GM21390 (cell line): ENCODE measurements around the gene VWA8.

Experiments
- ATAC-seq: cut with Tn5 transposase; IDR thresholded peaks from one replicate; pipeline ENCODE4 v1.9.1; 2021; ENCODE audit not compliant: unreplicated experiment

VWA8 gene

GRCh38 chr13:41696163-41697003 is 264.5 kb downstream of the VWA8 start:
- no peak for ATAC-seq

DNA sequence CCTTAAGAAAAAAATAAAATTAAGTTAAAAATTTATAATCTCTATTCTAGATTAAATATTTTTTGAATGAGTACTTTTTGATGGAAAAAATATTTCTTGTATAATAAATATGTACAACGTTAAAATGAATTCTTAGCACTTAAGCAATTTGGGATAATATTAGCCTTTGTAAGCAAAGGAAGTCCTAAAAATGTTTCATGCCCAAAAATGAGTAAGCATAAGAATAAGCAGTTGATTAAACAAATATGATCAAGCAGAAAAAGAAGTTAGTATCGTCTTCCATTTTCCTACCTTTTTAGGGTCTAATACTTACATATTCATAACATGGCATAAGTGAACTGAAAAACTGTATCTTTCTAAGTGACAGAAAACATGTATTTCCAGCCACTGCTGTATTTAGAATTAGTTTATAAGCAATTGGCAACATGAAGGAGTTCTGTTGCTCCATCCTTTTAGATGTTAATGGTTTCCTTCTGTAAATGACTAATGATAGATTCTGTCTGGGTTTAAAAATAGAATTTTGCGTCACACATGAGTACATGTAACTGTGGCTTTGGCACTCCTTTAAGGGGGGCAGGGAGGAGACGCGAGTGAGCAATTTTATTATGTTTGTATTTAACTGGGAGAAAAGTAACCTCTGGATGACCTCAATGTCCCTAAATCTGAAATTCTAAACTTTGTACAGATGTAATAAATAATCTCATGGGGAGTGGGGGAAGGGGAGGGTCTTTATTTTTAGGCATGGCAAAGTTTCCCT is 266.2 kb downstream of the VWA8 start:
- no peak for ATAC-seq

GRCh38 chr13:41693434-41693833 is 267.5 kb downstream of the VWA8 start:
- no peak for ATAC-seq

DNA sequence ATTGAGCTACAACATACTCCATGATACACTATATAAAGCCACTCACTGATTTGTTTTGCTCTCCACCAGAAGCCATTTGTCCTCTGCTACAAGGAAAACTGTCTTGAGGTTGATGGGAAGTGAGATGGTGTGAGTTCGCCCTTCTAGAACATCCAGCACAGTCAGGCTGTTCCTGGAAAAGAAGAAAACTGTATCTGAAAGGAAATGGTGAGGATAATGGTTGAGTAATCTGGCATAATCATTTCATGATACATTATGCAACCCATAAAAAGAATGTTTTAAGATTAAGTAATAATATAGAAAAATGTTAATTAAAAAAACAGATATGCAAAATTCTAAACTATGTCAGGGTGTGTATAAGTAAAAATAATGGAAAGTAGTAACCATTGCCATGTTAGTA is 269.6 kb downstream of the VWA8 start:
- ATAC-seq = no peak

- no peak for ATAC-seq
Measured at GRCh38 chr13:41682766-41683165, 278.1 kb downstream of the VWA8 start.

- no peak for ATAC-seq
Measured at GRCh38 chr13:41682001-41682400, 278.9 kb downstream of the VWA8 start.

DNA sequence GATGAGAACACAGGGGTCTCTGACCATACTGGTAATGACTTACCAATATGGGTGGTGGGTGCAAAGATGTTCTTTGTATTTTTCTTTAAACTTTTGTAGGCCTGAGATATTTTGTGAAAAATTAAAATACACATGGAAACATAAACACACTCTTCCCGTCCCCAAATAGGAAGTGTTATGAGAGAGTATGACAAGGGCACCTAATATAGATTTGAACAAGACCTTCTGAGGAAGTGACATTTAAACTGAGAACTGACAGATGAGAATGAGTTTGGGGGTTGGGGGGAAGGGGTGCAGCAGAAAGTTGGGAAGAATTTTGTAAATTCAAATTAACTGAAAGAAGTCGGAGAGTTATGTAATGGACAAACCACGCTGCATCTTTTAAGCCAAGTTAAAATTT is 279.3 kb downstream of the VWA8 start:
- no peak for ATAC-seq

- no peak for ATAC-seq
Measured at GRCh38 chr13:41680900-41681299, 280.0 kb downstream of the VWA8 start.

DNA sequence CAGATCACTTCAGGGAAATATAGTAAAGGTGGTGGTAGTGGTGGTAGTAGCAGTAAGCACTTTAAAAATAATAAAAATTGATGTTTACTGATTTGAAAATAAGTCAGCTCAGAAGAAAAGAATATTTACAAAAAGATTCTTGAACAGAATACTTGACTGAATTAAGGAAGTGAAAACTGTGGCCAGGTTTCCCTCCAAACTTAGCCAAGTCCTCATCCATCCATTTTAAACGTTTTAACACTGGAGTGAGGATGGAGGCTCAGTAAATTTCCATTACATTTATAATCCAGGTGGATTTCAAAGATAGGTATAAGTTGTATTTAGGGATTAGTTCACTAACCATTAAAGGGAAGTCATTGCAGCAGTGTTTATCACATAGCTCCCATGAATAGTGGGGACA is 282.1 kb downstream of the VWA8 start:
- no peak for ATAC-seq

DNA sequence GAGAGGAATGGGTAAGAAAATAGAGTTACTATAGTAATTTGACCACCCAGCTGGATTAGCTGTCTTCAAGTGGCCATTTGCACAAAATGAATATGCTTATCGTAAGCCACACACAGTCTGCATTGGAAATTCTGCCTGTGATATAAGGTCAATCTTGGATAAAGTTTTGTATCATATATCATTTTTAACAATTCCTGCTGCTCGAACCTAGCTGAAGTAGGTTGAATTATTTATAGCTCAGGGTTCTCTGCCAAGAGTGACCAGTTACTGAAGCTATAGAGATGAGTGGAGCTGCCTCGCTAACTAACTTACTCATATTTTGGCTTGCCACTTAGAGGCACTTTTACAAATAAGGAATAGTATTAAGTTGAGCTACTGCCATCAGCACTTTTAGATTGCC is 282.7 kb downstream of the VWA8 start:
- ATAC-seq = no peak

GRCh38 chr13:41675306-41675705 is 285.6 kb downstream of the VWA8 start:
- ATAC-seq = no peak

GRCh38 chr13:41674246-41674645 is 286.7 kb downstream of the VWA8 start:
- ATAC-seq = no peak

DNA sequence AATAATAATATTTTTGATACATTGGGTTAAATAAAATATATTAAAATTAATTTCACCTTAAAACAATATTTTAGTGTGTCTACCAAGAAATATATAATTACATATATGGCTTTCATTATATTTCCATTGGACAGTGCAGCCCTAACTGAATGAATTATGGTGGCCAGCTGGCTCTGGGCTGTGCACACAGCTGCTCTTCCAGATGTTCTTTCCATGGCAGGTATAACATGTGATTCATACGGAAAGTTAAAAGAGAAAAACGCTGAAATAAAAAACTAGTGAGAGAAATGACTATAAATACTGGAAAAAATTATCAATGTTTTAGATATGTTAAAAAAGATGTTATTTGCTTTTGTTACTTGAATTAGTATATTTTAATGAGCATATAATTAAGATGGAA is 287.3 kb downstream of the VWA8 start:
- no peak for ATAC-seq

- ATAC-seq = no peak
Measured at GRCh38 chr13:41670873-41671443, 290.0 kb downstream of the VWA8 start.

DNA sequence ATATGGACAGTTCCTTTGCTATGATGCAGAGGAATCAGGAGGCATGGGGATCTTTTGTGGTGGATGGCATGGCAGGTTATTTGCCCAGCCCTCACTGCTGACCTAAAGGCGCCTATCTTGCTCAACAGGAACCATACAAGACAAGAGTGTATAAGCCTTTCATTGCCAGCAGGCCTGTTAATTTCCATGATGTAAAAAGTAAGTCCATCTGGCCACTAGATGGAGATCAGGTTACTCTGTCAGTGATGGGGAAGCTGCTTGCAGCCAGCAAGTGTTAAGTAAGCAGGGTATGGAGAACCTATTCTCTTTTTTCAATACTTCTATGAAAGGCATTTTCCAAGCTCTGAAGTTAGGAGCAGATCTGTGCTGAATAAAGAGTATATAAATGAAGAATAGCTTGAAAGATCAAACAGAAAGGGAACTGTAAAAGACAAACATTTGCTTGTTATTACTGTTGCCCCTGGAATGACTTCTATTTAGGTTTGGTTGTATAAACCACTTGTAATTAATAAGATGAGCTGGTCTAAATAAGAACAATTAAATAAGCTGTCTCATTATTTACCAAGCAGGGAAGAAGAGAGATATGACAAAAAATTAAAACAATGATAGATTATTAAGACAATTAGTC is 292.7 kb downstream of the VWA8 start:
- ATAC-seq = peak; percentile 66

GRCh38 chr13:41666644-41667043 is 294.3 kb downstream of the VWA8 start:
- ATAC-seq = no peak

GRCh38 chr13:41660411-41660810 is 300.5 kb downstream of the VWA8 start:
- ATAC-seq = no peak

- no peak for ATAC-seq
Measured at GRCh38 chr13:41658057-41658661, 302.8 kb downstream of the VWA8 start.

GRCh38 chr13:41655997-41656396 is 304.9 kb downstream of the VWA8 start:
- no peak for ATAC-seq

GRCh38 chr13:41654796-41655195 is 306.1 kb downstream of the VWA8 start:
- no peak for ATAC-seq

GRCh38 chr13:41652735-41653361 is 308.1 kb downstream of the VWA8 start:
- no peak for ATAC-seq
